H1 (cell line): ENCODE results near the gene LMX1A. TPM values are rescaled to one million over a fixed set of nuclear protein-coding genes. Genes with fewer than 3 reads are reported as not detected.

ENCODE experiments used
- BCL11A ChIP-seq, 2 experiments: IDR thresholded peaks; one replicate each; pipeline ENCODE4 v1.6.1; 2011; ENCODE audit warnings: low read depth in 2 of 2, low read length in 2 of 2, mild to moderate bottlenecking in 2 of 2
- CEBPB ChIP-seq: IDR thresholded peaks from 2 replicates; pipeline ENCODE4 v1.6.1; 2012; ENCODE audit warnings: low read depth, low read length
- CTBP2 ChIP-seq: IDR thresholded peaks from 2 replicates; pipeline ENCODE4 v1.7.0; 2011; ENCODE audit warnings: borderline replicate concordance, mild to moderate bottlenecking, moderate library complexity, mixed read lengths, low read length; ENCODE audit not compliant: insufficient read depth, insufficient read length
- EP300 ChIP-seq, 2 experiments: IDR thresholded peaks; 1 replicate in 1 of 2; 2 replicates in 1 of 2; pipeline ENCODE4 v1.6.1; 2011 to 2012; ENCODE audit warnings: low read depth in 2 of 2, low read length in 2 of 2, mild to moderate bottlenecking in 2 of 2, borderline replicate concordance in 1 of 2, inconsistent platforms in 1 of 2, moderate library complexity in 1 of 2
- JUN ChIP-seq: IDR thresholded peaks from 2 replicates; pipeline ENCODE4 v1.6.1; 2011; ENCODE audit warnings: low read depth, mild to moderate bottlenecking, improper control_type of control experiment, low read length
- SAP30 ChIP-seq: fragments of 300-600 bp; sonication (generic); IDR thresholded peaks from 2 replicates; pipeline ENCODE4 v1.7.1; 2012; ENCODE audit warnings: low read length, moderate library complexity, mild to moderate bottlenecking, inconsistent platforms; ENCODE audit not compliant: insufficient read depth, insufficient replicate concordance
- polyA plus RNA-seq, 7 experiments: library from polyadenylated mRNA; depleted of rRNA in 3 of 7; stranded (reverse) in 5 of 7; unstranded in 2 of 7; fragments of >200 nt in 5 of 7; fragments of 200-250 nt in 2 of 7; gene quantifications; 1 replicate in 5 of 7; 2 replicates in 1 of 7; 4 replicates in 1 of 7; pipeline versions ENCODE4 v1.2.1 to v1.2.3, GENCODE V29; 2011 to 2013; ENCODE audit warnings: missing spikeins in 2 of 7, mixed read lengths in 2 of 7
- total RNA-seq: library from RNA; stranded (reverse); fragmentation: NEBNext Ultra II Directional; extraction: Animal tissue kit (Norgen Biotek cat#: 25700); gene quantifications from 2 replicates; pipeline ENCODE4 v1.2.1, GENCODE V29; 2021

LMX1A gene
- total and polyA plus RNA-seq, 2 of the 8 experiments (the other 6 are each of a cell fraction or from before 2014, with no cell fraction given) = not detected

GRCh38 chr1:165312591-165312990 lies 43.9 kb downstream of the LMX1A start (continued):
- no peak for TF ChIP-seq EP300 (IDR thresholded peaks at IDR 0.05; ENCODE audit: borderline replicate concordance in 1 of 2, low read depth in 2 of 2, low read length in 2 of 2)
- no peak for TF ChIP-seq SAP30
- no peak for TF ChIP-seq JUN
- TF ChIP-seq BCL11A (IDR thresholded peaks at IDR 0.05; ENCODE audit: low read depth in 2 of 2, low read length in 2 of 2) = no peak
- TF ChIP-seq CEBPB = no peak
- no peak for TF ChIP-seq CTBP2
- TF ChIP-seq, all 59 proteins: peak for 0
